ENCODE measurements around the gene PRG3.

GRCh38 chr11:57390535-57390934 lies 9.6 kb upstream of the PRG3 start, which contains the start of gene PRG2:
- TF ChIP-seq TAF1 (IDR thresholded peaks at IDR 0.05; ENCODE audit: borderline replicate concordance, insufficient read depth, low read length) (no peak), REST (IDR thresholded peaks at IDR 0.05; ENCODE audit: insufficient read depth in 1 of 2, low read depth in 2 of 2, low read length in 2 of 2) (no peak), POLR2AphosphoS5 (IDR thresholded peaks at IDR 0.05; ENCODE audit: low read depth, low read length) (no peak), SIN3A (IDR thresholded peaks at IDR 0.05; ENCODE audit: borderline replicate concordance, insufficient read depth, low read length) (no peak)
